Osteocyte (in vitro differentiated cells): ENCODE results near the gene NUDC. TPM values are rescaled to one million over a fixed set of nuclear protein-coding genes. Genes with fewer than 3 reads are reported as not detected.

Experiments used
- DNase-seq: peaks from one replicate; pipeline ENCODE4 v3.0.0; 2021; ENCODE audit warnings: mixed read lengths; ENCODE audit not compliant: unreplicated experiment; ENCODE audit errors: extremely low spot score
- H3K27ac Mint-ChIP-seq: one replicate; pipeline ENCODE4 v1.8.0; 2021; ENCODE audit warnings: mild to moderate bottlenecking, mixed read lengths; ENCODE audit not compliant: unreplicated experiment
- H3K27me3 Mint-ChIP-seq: one replicate; pipeline ENCODE4 v1.8.0; 2021; ENCODE audit warnings: mixed read lengths; ENCODE audit not compliant: unreplicated experiment
- H3K36me3 Mint-ChIP-seq: one replicate; pipeline ENCODE4 v1.8.0; 2021; ENCODE audit warnings: mixed read lengths; ENCODE audit not compliant: unreplicated experiment
- H3K4me1 Mint-ChIP-seq: one replicate; pipeline ENCODE4 v1.8.0; 2021; ENCODE audit warnings: mixed read lengths; ENCODE audit not compliant: unreplicated experiment
- H3K4me3 Mint-ChIP-seq: one replicate; pipeline ENCODE4 v1.8.0; 2021; ENCODE audit warnings: mild to moderate bottlenecking, moderate library complexity, mixed read lengths; ENCODE audit not compliant: unreplicated experiment
- H3K9me3 Mint-ChIP-seq: one replicate; pipeline ENCODE4 v1.8.0; 2021; ENCODE audit warnings: mixed read lengths; ENCODE audit not compliant: unreplicated experiment
- total RNA-seq: library from RNA; stranded (reverse); gene quantifications from 2 replicates; pipeline ENCODE4 v1.2.1, GENCODE V29; 2021
- TF ChIP-seq, protein P1 (sequence below): fragments of 200-600 bp; sonication (generic); IDR thresholded peaks from 2 replicates; pipeline ENCODE4 v1.5.0; 2021; ENCODE audit warnings: antibody characterized with exemption, mild to moderate bottlenecking, moderate library complexity

The NUDC gene
- total RNA-seq, 1 donor from 2014 or later = 54.3 TPM

DNA sequence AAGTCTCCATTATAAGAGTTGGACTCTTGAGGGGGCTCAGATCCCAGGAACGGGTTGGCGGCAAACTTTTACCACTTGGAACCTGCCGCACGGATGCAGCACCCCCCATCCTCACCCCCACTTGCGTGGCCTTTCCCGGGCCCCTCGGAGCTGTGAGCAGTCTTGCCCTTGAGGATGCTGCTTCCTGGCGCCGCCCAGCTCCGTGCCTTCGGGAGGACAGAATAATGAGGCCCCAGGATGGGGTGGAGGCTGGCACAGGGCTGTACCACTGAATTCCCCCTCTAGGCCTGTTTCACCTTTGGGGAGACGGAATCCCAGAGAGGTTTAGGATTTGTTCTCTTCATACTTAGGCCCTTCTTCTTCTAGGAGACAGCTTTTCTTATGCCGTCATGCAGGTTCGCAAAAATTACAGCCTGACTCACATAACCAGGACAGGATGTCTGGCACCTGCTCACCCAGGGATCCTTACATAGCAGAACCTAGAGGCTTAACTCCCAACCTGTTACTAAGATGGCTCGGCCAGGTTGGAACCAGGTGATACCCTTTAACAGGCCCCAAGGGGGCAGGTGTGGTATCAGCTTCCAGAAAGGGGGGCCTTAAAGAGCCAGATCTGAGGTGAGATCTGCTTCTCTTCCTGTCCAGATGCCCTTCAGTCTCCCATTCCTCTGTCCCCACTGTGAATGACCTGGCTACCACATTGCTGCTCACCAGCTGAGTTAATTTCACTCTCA lies 73.4 kb downstream of the NUDC start:
- no peaks in the 10 kb centered on the region for H3K9me3 Mint-ChIP-seq
- peak overlapping the region; percentile 84 for H3K4me3 Mint-ChIP-seq
- peaks cover 72% of the 10 kb centered on the region for H3K4me1 Mint-ChIP-seq
- H3K27me3 Mint-ChIP-seq = no peaks in the 10 kb centered on the region
- TF ChIP-seq, protein P1, sequence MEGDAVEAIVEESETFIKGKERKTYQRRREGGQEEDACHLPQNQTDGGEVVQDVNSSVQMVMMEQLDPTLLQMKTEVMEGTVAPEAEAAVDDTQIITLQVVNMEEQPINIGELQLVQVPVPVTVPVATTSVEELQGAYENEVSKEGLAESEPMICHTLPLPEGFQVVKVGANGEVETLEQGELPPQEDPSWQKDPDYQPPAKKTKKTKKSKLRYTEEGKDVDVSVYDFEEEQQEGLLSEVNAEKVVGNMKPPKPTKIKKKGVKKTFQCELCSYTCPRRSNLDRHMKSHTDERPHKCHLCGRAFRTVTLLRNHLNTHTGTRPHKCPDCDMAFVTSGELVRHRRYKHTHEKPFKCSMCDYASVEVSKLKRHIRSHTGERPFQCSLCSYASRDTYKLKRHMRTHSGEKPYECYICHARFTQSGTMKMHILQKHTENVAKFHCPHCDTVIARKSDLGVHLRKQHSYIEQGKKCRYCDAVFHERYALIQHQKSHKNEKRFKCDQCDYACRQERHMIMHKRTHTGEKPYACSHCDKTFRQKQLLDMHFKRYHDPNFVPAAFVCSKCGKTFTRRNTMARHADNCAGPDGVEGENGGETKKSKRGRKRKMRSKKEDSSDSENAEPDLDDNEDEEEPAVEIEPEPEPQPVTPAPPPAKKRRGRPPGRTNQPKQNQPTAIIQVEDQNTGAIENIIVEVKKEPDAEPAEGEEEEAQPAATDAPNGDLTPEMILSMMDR = no peak
- H3K36me3 Mint-ChIP-seq = no peaks in the 10 kb centered on the region
- no peak for DNase-seq
- peak overlapping the region; percentile 79 for H3K27ac Mint-ChIP-seq

DNA sequence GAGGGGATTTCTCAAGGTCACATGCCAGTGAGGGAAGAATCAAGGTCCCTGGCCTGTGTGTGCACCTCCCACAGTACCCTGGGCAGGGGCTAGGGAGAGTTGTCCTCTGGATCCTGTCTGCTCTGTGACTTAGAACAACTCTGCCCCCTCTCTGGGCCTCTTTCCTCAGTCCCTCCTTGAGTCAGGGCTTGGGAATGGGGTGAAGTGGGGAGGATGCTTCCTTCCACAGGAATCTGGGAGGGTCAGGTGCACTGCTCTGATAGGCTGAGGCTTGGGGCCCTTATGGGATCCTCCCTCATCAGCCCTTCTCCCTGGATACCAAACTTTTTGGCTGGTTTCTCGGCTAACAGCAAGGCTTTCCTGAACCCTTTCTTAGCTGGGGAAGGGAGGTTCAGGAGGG lies 74.5 kb downstream of the NUDC start:
- Mint-ChIP-seq H3K9me3 (no peaks in the 10 kb centered on the region), H3K27me3 (no peaks in the 10 kb centered on the region), H3K4me1 (peaks cover 76% of the 10 kb centered on the region), H3K4me3 (no peak overlapping the region), H3K27ac (peak overlapping the region; percentile 38), H3K36me3 (no peaks in the 10 kb centered on the region)
- TF ChIP-seq, protein P1 = no peak
- DNase-seq = no peak

Other genes with a start within 250 kb of the NUDC start
- 70.0 and 78.7 TPM in 2 replicates for gene ARID1A, start 225.7 kb upstream of the NUDC start, total RNA-seq
- 14.2 TPM in 2 replicates for gene PIGV, start 133.8 kb upstream of the NUDC start, total RNA-seq
- gene ZDHHC18, start 95.1 kb upstream of the NUDC start, total RNA-seq = 19.8 and 24.2 TPM in 2 replicates
- gene SFN, start 58.6 kb upstream of the NUDC start, total RNA-seq = not detected in 2 replicates
- 26.4 and 26.6 TPM in 2 replicates for gene GPN2, start 31.5 kb upstream of the NUDC start, total RNA-seq
- 19.9 and 20.4 TPM in 2 replicates for gene GPATCH3, start 21.3 kb upstream of the NUDC start, total RNA-seq
- not detected in 2 replicates for gene NR0B2, start 7.8 kb upstream of the NUDC start, total RNA-seq
- not detected in 2 replicates for gene KDF1, start 38.7 kb downstream of the NUDC start, total RNA-seq
- gene TRNP1, start 71.9 kb downstream of the NUDC start, total RNA-seq = 33.7 and 36.3 TPM in 2 replicates
- 6.8 and 7.9 TPM in 2 replicates for gene TENT5B, start 91.1 kb downstream of the NUDC start, total RNA-seq
- 32.5 and 34.2 TPM in 2 replicates for gene SLC9A1, start 233.4 kb downstream of the NUDC start, total RNA-seq